Subcutaneous adipose tissue (tissue), 4 donors: Measurements from ENCODE around the gene TBC1D3I. TPM values are rescaled to one million over a fixed set of nuclear protein-coding genes. Genes with fewer than 3 reads are reported as not detected.

ENCODE experiments used
- CTCF ChIP-seq: fragments of 450-650 bp; IDR thresholded peaks from one replicate; pipeline ENCODE4 v1.5.1; 2016; ENCODE audit warnings: low read depth, mild to moderate bottlenecking, control low read depth, antibody characterized with exemption, moderate library complexity
- small RNA-seq: library from RNA; depleted of rRNA; stranded (forward); fragments of <200 nt; gene quantifications from one replicate; pipeline ENCODE3, GENCODE V24; 2016
- total RNA-seq, 4 donors: library from RNA; depleted of rRNA; stranded (reverse); fragments of >200 nt; gene quantifications; one replicate each; pipeline ENCODE4 v1.1.0, GENCODE V29; 2016

TBC1D3I gene
- total RNA-seq, 4 donors from 2014 or later = not detected

- no peak for TF ChIP-seq CTCF
Observed at GRCh38 chr17:36205637-36206485, 58.5 kb downstream of the TBC1D3I start.

GRCh38 chr17:36204724-36205500 lies 59.5 kb downstream of the TBC1D3I start:
- TF ChIP-seq CTCF = no peak

Small RNAs within 50 kb of the gene (small RNA-seq; reads per million reads assigned to genes)
- gene AC243829.3 = not detected
- not detected for gene AC243829.6
- 0.49 reads per million for gene RF00019

Other genes with a start within 250 kb of the TBC1D3I start
- gene CCL23, start 246.6 kb downstream of the TBC1D3I start, total RNA-seq = 10 to 100 TPM in 2 of 4 donors, 1 to 10 TPM in 2; 3.4 to 13.7 (median 9.1) TPM
- 10 to 100 TPM in 1 of 4 donors, 1 to 10 TPM in 1, under 1 TPM in 1, not detected in 1; 0.66 to 19.2 (median 2.2) TPM for gene CCL18, start 200.3 kb downstream of the TBC1D3I start, total RNA-seq
- 10 to 100 TPM in 1 of 4 donors, 1 to 10 TPM in 2, under 1 TPM in 1; 0.98 to 14.1 (median 1.7) TPM for gene CCL3, start 174.4 kb downstream of the TBC1D3I start, total RNA-seq
- 1 to 10 TPM in 3 of 4 donors, not detected in 1; 2.2 to 4.2 (median 3.1) TPM for gene CCL4, start 160.7 kb downstream of the TBC1D3I start, total RNA-seq
- 1 to 10 TPM in 1 of 4 donors, not detected in 3; 2.9 TPM for gene TBC1D3B, start 87.9 kb downstream of the TBC1D3I start, total RNA-seq
- 1 to 10 TPM in 1 of 4 donors, not detected in 3; 3.9 TPM for gene CCL3L1, start 67.8 kb downstream of the TBC1D3I start, total RNA-seq
- not detected for gene CCL4L2, start 53.5 kb downstream of the TBC1D3I start, total RNA-seq
- 1 to 10 TPM in 1 of 4 donors, not detected in 3; 3.1 TPM for gene TBC1D3G, start 59.3 kb upstream of the TBC1D3I start, total RNA-seq
- not detected for gene TBC1D3H, start 123.9 kb upstream of the TBC1D3I start, total RNA-seq
- 10 to 100 TPM; 24.5 to 43.7 (median 32.8) TPM for gene ZNHIT3, start 222.1 kb upstream of the TBC1D3I start, total RNA-seq